GM13977 (cell line): ENCODE measurements around the gene MRPL28.
A peak's percentile ranks its signal among the peaks of the same experiment; 100 is the strongest.

Experiments
- DNase-seq: peaks from one replicate; pipeline ENCODE4 v3.0.0; 2012; ENCODE audit warnings: low spot score
- in situ Hi-C: fragments of 300-500 bp; cut with MboI; formaldehyde crosslinking; loops from one replicate; pipeline ENCODE4 v1.12.0; 2022; ENCODE audit warnings: low sequenced_read_pairs, low pct_unique_long_range_greater_than_20kb, mixed read lengths, inconsistent platforms; ENCODE audit not compliant: unreplicated experiment
- TF ChIP-seq, protein P1 (sequence below): IDR thresholded peaks from 2 replicates; pipeline ENCODE4 v1.5.1; 2012; ENCODE audit warnings: mild to moderate bottlenecking, control low read depth; ENCODE audit not compliant: insufficient read depth; ENCODE audit errors: extremely low read depth, missing control alignments

MRPL28 gene

GRCh38 chr16:398561-399339 is 28.4 kb upstream of the MRPL28 start:
- TF ChIP-seq, protein P1, sequence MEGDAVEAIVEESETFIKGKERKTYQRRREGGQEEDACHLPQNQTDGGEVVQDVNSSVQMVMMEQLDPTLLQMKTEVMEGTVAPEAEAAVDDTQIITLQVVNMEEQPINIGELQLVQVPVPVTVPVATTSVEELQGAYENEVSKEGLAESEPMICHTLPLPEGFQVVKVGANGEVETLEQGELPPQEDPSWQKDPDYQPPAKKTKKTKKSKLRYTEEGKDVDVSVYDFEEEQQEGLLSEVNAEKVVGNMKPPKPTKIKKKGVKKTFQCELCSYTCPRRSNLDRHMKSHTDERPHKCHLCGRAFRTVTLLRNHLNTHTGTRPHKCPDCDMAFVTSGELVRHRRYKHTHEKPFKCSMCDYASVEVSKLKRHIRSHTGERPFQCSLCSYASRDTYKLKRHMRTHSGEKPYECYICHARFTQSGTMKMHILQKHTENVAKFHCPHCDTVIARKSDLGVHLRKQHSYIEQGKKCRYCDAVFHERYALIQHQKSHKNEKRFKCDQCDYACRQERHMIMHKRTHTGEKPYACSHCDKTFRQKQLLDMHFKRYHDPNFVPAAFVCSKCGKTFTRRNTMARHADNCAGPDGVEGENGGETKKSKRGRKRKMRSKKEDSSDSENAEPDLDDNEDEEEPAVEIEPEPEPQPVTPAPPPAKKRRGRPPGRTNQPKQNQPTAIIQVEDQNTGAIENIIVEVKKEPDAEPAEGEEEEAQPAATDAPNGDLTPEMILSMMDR = no peak
- in situ Hi-C loops = no loop called here
- no peak for DNase-seq

- in situ Hi-C loops = no loop called here
- DNase-seq = peak; percentile 60
- TF ChIP-seq, protein P1 = no peak
Observed at GRCh38 chr16:397736-398332, 27.5 kb upstream of the MRPL28 start.

- in situ Hi-C loops = no loop called here
- TF ChIP-seq, protein P1 = no peak
- peak; percentile 74 for DNase-seq
Observed at GRCh38 chr16:397135-397661, 26.9 kb upstream of the MRPL28 start, which contains the start of gene NME4. Gene NME4 (plus strand): TSS chr16:397199. CDS start chr16:397223, 24 bp downstream.

GRCh38 chr16:396605-397004 is 26.3 kb upstream of the MRPL28 start:
- peak; percentile 67 for DNase-seq
- in situ Hi-C loops = no loop called here
- TF ChIP-seq, protein P1 = no peak

DNA sequence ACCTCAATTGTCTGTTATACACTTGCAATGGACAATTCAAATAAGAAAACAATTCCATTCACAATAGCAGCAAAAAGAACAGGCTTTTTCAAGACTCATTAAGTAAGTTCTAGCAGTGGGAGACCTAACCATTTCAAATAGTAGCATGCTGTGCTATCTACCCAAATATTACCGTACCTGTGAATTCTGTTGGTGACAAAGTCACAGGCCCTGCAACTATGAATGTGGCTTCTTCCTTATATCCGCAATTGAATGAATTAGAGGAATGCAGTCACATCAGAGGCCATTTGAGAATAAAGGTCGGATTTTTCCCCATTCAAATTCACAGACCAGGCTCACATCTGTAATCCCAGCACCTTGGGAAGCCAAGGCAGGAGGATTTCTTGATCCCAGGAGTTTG is 25.9 kb upstream of the MRPL28 start:
- TF ChIP-seq, protein P1 = no peak
- DNase-seq = no peak
- in situ Hi-C loops = no loop called here

DNA sequence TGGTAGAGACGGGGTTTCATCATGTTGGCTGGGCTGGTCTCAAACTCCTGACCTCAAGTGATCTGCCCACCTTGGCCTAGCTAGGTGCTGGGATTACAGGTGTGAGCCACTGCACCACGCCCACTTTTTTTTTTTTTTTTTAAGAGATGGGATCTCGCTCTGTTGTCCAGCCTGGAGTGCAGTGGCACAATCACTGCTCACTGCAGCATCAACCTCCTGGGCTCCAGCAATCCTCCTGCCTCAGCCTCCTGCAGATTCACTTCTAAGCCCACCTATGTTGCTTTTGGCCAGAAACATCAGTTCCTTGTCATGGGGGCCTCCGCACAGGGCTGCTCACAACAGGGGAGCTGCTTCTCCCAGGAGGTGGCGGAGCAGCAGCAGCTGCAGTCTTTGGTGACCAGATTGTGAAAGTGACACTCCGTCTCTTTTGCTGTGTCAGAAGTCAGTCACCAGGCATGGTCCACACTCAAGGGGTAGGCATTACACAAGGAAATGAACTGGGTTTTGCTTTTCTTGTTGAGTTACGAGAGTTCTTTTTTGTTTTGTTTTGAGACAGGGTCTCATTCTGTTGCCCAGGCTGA is 22.2 kb upstream of the MRPL28 start:
- in situ Hi-C loops = no loop called here
- peak; percentile 78 for DNase-seq
- TF ChIP-seq, protein P1 = peak; percentile 44
